ENCODE data around the gene THEMIS2.
A peak's percentile ranks its signal among the peaks of the same experiment; 100 is the strongest.
"Not testable (repeated sequence)": the region's sequence is repeated elsewhere in the genome, so short reads cannot be mapped to it uniquely, and the experiment has no call there.

THEMIS2 gene

DNA sequence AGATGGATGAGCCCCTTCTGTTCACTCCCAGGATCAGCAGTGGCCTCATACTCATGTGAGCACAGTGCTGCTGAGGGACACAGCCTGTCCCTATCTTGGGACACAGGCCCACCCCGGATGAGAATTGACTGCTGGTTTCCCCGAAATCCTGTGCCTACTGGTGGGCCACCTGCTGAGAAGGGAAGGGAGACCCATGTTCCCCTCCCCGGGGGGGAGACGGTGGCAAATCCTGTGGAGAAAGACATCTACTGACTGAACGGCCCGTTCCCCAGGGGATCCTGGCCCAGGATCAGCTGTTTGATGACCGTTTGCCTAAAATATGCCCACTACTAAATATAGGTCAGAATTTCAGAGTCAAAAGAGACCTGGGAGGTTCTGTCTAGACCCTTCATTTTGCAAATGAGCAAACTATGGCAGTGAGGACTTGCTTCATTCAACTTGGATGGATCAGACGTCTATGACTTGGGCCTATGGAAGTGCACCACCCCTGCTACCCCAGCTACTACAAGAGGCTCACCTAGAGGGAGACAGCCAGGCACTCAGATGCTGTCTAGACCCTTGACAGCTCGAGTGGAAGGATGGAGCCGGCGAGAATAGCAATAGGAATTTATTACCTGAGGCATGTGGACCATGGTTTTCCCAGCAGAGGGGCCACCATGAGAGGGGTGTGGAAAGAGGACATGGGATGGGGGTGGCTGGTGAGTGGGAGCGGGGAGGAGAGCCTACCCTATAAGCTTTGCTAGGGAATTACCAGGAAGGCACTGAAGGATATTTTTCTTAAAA, 15.6 kb upstream of the THEMIS2 start:
- in situ Hi-C loops (cut with HindIII; ENCODE audit: low pct_unique_long_range_greater_than_20kb, low sequenced_read_pairs): no loop called here
- no peak for DNase-seq (ENCODE audit: low read depth in 1 of 2, low spot score in 1 of 2)
- no peak for TF ChIP-seq JUND (IDR thresholded peaks at IDR 0.05; ENCODE audit: low read depth)

DNA sequence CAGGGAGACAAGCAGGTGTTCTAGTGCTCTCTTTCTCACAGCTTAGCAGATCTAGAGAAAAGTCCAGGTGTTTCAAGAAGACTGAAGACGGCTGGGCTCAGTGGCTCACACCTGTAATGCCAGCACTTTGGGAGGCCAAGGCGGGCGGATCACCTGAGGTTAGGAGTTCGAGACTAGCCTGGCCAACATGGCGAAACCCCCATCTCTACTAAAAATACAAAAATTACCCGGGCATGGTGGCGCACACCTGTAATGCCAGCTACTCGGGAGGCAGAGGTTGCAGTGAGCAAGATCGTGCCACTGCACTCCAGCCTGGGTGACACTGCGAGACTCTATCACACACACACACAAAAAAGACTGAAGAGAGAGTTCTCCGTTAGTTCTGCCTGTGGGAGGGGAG, 14.8 kb upstream of the THEMIS2 start:
- in situ Hi-C loops (cut with HindIII; ENCODE audit: low pct_unique_long_range_greater_than_20kb, low sequenced_read_pairs); DNase-seq (ENCODE audit: low read depth in 1 of 2, low spot score in 1 of 2): not testable (repeated sequence)

DNA sequence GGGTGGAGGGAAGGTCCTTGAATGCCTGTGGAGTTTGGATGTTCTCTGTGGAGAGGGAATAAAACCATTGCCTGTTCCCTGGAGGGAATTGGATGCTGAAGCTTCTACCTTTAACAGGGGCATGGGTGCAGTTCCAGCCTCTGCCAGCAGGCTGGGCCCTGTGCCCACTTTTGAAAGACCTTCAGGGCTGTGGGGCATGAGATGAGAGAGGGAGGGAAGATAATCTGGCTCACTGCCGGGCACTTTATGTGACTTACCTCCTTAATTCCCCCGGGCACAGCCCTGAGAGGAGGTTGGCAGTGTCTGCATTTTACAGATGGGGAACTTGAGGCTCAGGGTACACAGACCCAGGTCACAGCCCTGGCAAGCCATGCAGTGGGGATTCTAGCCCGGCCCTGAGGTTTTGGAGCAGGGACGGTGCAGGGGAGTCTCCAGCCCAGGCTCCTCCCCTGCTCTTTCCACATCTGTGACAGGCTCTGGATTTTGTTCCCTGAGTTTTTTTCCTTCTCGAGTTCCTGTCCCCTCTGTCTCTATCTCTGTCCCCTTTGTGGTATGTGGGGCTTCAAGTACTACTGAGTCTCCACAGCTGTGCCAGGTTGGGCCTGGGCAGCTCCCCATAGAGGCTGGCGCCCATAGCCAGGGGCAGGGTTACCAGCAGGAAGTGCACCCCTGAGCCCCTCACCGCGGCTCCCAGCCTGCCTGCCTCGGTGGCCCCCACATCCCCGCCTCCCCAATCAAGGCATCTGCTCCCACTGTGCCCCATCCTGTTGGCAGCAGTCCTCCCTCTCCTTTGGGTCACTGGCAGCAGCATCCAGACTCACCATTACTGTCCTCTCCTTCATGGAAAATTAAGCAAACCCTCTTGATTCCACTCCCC, 14.0 kb upstream of the THEMIS2 start:
- in situ Hi-C loops (cut with HindIII; ENCODE audit: low pct_unique_long_range_greater_than_20kb, low sequenced_read_pairs): no loop called here
- peak; percentile 50 to 84 for DNase-seq (ENCODE audit: low read depth in 1 of 2, low spot score in 1 of 2)
- no peak for TF ChIP-seq JUND (IDR thresholded peaks at IDR 0.05; ENCODE audit: low read depth)

DNA sequence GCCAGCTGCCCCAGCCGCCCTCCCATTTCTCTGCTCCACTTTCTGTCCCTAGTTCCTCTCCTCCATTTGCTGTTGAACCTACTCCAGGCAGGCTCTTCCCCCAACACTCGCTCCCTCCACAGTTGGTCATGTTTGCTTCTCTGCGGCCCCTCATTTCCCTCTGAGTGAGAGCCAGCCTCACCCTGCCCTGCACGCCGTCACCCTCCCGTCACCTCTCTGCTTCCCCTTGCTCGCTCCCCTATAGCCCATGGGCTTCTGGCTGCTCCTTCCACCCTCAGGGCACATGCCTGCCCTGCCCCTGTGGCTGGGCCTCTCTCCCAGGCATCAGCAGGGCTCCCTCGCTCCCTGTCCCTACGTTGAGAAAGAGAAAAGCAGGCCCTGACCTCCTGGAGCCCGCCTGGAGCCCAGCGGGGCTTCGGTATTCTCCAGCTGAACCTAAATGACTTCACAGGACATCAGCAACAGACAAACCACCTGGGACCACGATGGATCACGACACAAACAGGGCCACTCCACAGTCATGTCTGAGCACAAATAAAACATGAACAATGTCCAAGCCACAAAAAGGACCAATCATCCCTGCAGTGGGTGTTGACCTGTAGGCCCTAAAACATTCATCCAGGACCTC, 13.3 kb upstream of the THEMIS2 start:
- TF ChIP-seq JUND (IDR thresholded peaks at IDR 0.05; ENCODE audit: low read depth): no peak
- in situ Hi-C loops (cut with HindIII; ENCODE audit: low pct_unique_long_range_greater_than_20kb, low sequenced_read_pairs): no loop called here
- DNase-seq (ENCODE audit: low read depth in 1 of 2, low spot score in 1 of 2): no peak

DNA sequence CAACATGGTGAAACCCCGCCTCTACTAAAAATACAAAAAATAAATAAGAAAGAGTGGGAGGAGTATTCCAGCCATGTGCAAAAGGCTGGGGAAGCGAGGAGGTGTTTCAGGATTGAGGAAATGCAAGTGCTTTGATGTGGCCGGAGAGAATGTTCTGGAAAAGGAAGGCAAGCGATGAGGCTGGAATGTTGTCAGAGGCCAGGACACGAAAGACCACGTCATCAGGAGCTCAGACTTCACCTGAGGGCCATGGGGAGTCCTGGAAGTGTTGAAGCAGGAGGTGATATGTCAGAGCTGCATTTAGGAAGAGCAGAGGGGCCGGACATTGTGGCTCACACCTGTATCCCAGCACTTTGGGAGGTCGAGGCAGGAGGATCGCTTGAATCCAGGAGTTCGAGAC, 10.9 kb upstream of the THEMIS2 start:
- DNase-seq (ENCODE audit: low read depth in 1 of 2, low spot score in 1 of 2): no peak
- TF ChIP-seq JUND (IDR thresholded peaks at IDR 0.05; ENCODE audit: low read depth): no peak
- in situ Hi-C loops (cut with HindIII; ENCODE audit: low pct_unique_long_range_greater_than_20kb, low sequenced_read_pairs): no loop called here

DNA sequence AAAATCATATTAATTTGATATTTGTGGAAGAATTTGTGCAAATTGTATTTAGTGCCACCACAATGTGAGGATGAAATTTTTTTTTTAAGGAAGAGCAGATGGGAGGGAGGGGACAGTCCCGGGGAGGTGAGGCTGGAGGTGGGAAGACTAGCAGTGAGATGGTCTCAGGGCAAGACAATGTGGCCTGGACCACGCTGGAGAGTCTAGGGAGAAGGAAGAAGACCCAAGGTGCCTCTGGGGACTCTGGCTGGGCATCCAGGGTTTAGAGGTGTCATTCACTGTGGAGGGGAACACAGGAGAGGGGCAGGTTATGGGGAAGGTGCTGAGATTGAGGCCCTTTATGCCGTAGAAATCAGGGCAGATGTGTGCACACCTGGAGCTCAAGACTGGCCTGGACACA, 10.3 kb upstream of the THEMIS2 start:
- no peak for TF ChIP-seq JUND (IDR thresholded peaks at IDR 0.05; ENCODE audit: low read depth)
- in situ Hi-C loops (cut with HindIII; ENCODE audit: low pct_unique_long_range_greater_than_20kb, low sequenced_read_pairs): no loop called here
- no peak for DNase-seq (ENCODE audit: low read depth in 1 of 2, low spot score in 1 of 2)

DNA sequence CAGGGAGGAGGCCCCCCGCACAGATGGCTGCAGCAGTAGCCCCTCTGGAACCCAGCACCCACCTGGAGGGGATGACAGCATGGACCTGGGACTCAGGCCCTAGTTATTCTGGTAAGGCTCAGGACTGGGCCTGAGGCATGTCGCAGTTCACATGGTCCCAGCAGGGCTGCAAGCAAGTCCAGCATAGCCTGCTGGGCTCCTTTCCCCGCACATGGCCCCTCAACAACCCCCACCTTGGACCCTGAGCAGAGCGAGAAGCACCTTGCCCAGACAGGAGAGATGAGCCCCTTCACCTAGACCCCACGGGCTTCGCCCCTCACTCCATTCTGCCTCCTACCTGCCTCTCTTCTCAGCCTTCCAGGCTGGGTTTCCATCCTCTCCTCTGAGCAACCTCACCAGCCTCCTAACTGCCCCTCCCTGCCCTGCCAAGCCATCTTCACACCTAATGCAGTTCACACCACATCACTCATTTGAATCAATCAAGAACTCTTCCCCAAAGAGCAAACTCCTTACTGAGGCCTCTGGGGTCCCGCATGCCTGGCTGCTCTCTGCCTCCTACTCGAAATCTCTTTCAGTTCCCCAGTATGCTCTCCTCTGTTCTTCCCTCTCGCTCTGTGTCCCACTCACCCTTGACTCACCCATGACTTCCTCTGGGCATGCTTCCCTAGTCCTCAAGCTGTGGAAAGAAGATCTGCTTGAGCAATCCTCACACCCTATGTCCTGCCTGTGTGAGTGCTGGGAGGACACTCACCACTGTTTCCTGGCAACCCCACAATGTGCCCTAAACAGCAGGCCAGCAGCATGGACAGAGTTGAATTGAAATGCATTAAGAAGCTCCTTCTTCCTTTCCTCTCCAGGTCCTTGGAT, 9.4 kb upstream of the THEMIS2 start:
- DNase-seq (ENCODE audit: low read depth in 1 of 2, low spot score in 1 of 2): no peak
- TF ChIP-seq JUND (IDR thresholded peaks at IDR 0.05; ENCODE audit: low read depth): no peak
- in situ Hi-C loops (cut with HindIII; ENCODE audit: low pct_unique_long_range_greater_than_20kb, low sequenced_read_pairs): no loop called here

DNA sequence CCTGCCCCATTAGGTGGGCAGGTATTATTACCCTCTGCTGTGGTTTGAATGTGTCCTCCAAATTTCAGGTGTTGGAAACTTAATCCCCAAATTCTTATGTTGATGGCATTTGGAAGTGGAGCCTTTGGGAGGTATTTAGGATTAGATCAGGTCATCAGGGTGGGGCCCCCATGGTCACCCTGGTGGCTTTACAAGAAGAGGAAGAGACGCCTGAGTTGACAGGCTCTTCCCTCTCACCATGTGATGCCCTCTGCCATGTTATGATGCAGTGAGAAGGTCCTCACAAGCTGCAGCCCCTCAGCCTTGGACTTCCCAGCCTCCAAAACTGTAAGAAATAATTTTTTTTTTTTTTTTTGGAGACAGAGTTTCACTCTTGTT, 8.8 kb upstream of the THEMIS2 start:
- no peak for DNase-seq (ENCODE audit: low read depth in 1 of 2, low spot score in 1 of 2)
- in situ Hi-C loops (cut with HindIII; ENCODE audit: low pct_unique_long_range_greater_than_20kb, low sequenced_read_pairs): no loop called here
- TF ChIP-seq JUND (IDR thresholded peaks at IDR 0.05; ENCODE audit: low read depth): no peak

DNA sequence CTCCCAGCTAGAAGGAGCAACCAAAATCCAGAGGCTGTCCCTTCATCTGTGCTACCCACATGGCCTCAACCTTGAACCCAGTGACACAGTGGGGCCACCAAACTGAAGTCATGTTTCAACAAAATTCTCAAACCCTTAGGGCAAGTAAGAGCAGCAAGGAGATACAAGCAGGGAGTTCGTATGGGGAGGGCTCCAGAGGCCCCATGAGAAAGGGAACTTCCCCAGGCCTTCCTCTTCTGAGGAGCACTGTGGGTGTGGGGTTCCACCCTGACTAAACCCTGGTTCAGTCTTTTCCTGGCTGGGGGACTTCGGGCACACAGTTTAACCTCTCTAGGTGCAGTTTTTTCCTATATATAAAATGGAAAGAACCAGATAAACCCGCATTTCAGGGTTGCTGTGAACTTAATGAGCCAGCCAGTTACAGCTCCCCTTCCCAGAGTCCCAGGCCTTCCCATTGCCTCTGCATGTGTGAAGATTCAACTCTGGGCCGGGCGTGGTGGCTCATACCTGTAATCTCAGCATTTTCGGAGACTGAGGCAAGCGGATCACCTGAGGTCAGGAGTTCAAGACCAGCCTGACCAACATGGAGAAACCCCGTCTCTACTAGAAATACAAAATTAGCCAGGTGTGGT, 8.0 kb upstream of the THEMIS2 start:
- in situ Hi-C loops (cut with HindIII; ENCODE audit: low pct_unique_long_range_greater_than_20kb, low sequenced_read_pairs): no loop called here
- no peak for TF ChIP-seq JUND (IDR thresholded peaks at IDR 0.05; ENCODE audit: low read depth)
- peak in 1 of 2 experiments; percentile 64 for DNase-seq (ENCODE audit: low read depth in 1 of 2, low spot score in 1 of 2)

DNA sequence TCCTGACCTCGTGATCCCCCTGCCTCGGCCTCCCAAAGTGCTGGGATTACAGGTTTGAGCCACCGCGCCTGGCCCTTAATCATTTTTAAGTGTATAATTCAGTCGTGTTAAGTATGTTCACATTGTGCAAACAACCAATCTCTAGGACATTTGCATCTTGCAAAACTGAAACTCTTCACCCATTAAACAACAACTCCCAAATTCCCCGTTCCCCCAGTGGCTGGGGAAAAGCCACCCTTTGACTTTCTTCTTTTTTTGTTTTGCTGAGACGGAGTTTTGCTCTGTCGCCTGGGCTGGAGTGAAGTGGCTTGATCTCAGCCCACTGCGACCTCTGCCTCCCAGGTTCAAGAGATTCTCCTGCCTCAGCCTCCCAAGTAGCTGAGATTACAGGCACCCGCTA, 6.5 kb upstream of the THEMIS2 start:
- in situ Hi-C loops (cut with HindIII; ENCODE audit: low pct_unique_long_range_greater_than_20kb, low sequenced_read_pairs): no loop called here
- no peak for DNase-seq (ENCODE audit: low read depth in 1 of 2, low spot score in 1 of 2)
- TF ChIP-seq JUND (IDR thresholded peaks at IDR 0.05; ENCODE audit: low read depth): no peak

DNA sequence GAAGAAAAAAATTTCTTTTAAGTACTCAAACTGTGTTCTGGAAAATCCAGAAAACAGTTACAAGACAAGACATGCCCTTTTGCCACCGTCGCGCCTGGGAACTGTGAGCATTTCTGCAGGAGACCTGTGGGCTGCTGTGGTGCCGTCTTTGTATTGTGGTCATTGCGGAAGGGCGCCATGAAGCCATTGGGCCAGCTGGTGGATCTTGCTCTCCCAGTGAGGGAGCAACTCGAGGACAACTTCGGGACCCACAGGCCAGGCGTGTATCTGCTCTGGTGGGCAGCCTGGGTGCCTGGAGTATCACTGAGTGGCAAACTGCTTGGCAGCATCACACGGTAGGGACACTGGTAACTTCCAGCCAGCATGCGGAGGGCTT, 3.8 kb upstream of the THEMIS2 start:
- DNase-seq (ENCODE audit: low read depth in 1 of 2, low spot score in 1 of 2): no peak
- no peak for TF ChIP-seq JUND (IDR thresholded peaks at IDR 0.05; ENCODE audit: low read depth)
- in situ Hi-C loops (cut with HindIII; ENCODE audit: low pct_unique_long_range_greater_than_20kb, low sequenced_read_pairs): no loop called here

All from T47D (cell line).